Subcutaneous abdominal adipose tissue (tissue), 5 donors: Measurements from ENCODE around the gene FGR.

Experiments
- H3K27ac ChIP-seq: one replicate; pipeline ENCODE4 v1.7.0; 2013; ENCODE audit warnings: low read depth, mild to moderate bottlenecking, inconsistent platforms, low read length, moderate library complexity
- H3K27me3 ChIP-seq, 5 donors: one replicate each; pipeline ENCODE4 v1.7.0; 2013; ENCODE audit warnings: low read length in 5 of 5, inconsistent platforms in 1 of 5; ENCODE audit not compliant: control insufficient read depth in 5 of 5, insufficient read depth in 4 of 5
- H3K36me3 ChIP-seq, 5 donors: one replicate each; pipeline ENCODE4 v1.7.0; 2013; ENCODE audit warnings: low read length in 5 of 5; ENCODE audit not compliant: control insufficient read depth in 5 of 5, insufficient read depth in 5 of 5
- H3K4me1 ChIP-seq, 5 donors: one replicate each; pipeline ENCODE4 v1.7.0; 2013; ENCODE audit warnings: low read length in 5 of 5, mild to moderate bottlenecking in 3 of 5, moderate library complexity in 1 of 5; ENCODE audit not compliant: control insufficient read depth in 5 of 5, insufficient read depth in 5 of 5
- H3K4me3 ChIP-seq, 5 donors: one replicate each; pipeline ENCODE4 v1.7.0; 2013; ENCODE audit warnings: low read length in 5 of 5, low read depth in 1 of 5
- H3K9ac ChIP-seq, 5 donors: one replicate each; pipeline ENCODE4 v1.7.0; 2013; ENCODE audit warnings: low read length in 5 of 5, mild to moderate bottlenecking in 4 of 5, moderate library complexity in 3 of 5
- H3K9me3 ChIP-seq, 5 donors: one replicate each; pipeline ENCODE4 v1.7.0; 2013; ENCODE audit warnings: low read length in 5 of 5; ENCODE audit not compliant: control insufficient read depth in 5 of 5
- donor health status: healthy.
- donor health status: healthy.
- donor health status: healthy.
- donor health status: healthy.
- donor health status: healthy.

Gene FGR

GRCh38 chr1:27668808-27669723 is 34.1 kb upstream of the FGR start:
- Histone ChIP-seq H3K4me3 (peak overlapping the region; percentile 65 to 77 (median 70)), H3K9ac (peak overlapping the region in 4 of 5 donors; percentile 5 to 70 (median 38)), H3K9me3 (no peaks in the 10 kb centered on the region), H3K4me1 (peaks cover 10 to 42% (median 31%) of the 10 kb centered on the region in 5 donors), H3K36me3 (peaks cover 0 to 11% (median 7%) of the 10 kb centered on the region in 5 donors), H3K27ac (no peak overlapping the region), H3K27me3 (no peaks in the 10 kb centered on the region)

- H3K9me3 ChIP-seq = no peaks in the 10 kb centered on the region
- peaks cover 0 to 11% (median 7%) of the 10 kb centered on the region in 5 donors for H3K36me3 ChIP-seq
- no peak overlapping the region for H3K27ac ChIP-seq
- H3K4me3 ChIP-seq = no peak overlapping the region
- H3K9ac ChIP-seq = no peak overlapping the region
- H3K4me1 ChIP-seq = peaks cover 11 to 42% (median 31%) of the 10 kb centered on the region in 5 donors
- H3K27me3 ChIP-seq = no peaks in the 10 kb centered on the region
These were observed 33.3 kb upstream of the FGR start for GRCh38 chr1:27668121-27668807.

GRCh38 chr1:27666791-27667254 is 31.8 kb upstream of the FGR start:
- peaks cover 0 to 11% (median 7%) of the 10 kb centered on the region in 5 donors for H3K36me3 ChIP-seq
- H3K4me1 ChIP-seq = peaks cover 11 to 41% (median 28%) of the 10 kb centered on the region in 5 donors
- no peak overlapping the region for H3K27ac ChIP-seq
- H3K9ac ChIP-seq = peak overlapping the region in 1 of 5 donors; percentile 30
- H3K9me3 ChIP-seq = no peaks in the 10 kb centered on the region
- H3K4me3 ChIP-seq = no peak overlapping the region
- no peaks in the 10 kb centered on the region for H3K27me3 ChIP-seq

- Histone ChIP-seq H3K4me1 (peaks cover 10 to 36% (median 24%) of the 10 kb centered on the region in 5 donors), H3K4me3 (no peak overlapping the region)
These were observed 31.3 kb upstream of the FGR start for GRCh38 chr1:27666294-27666693.

GRCh38 chr1:27665016-27665651 is 30.1 kb upstream of the FGR start:
- H3K27ac ChIP-seq = no peak overlapping the region
- no peaks in the 10 kb centered on the region for H3K27me3 ChIP-seq
- H3K36me3 ChIP-seq = peaks cover 0 to 11% (median 7%) of the 10 kb centered on the region in 5 donors
- no peak overlapping the region for H3K4me3 ChIP-seq
- H3K9ac ChIP-seq = no peak overlapping the region
- H3K9me3 ChIP-seq = no peaks in the 10 kb centered on the region
- H3K4me1 ChIP-seq = peaks cover 10 to 32% (median 23%) of the 10 kb centered on the region in 5 donors

More at GRCh38 chr1:27666294-27666693, 31.3 kb upstream of the FGR start:
- H3K36me3 ChIP-seq = peaks cover 0 to 11% (median 7%) of the 10 kb centered on the region in 5 donors
- H3K27me3 ChIP-seq = no peaks in the 10 kb centered on the region
- no peak overlapping the region for H3K9ac ChIP-seq
- H3K9me3 ChIP-seq = no peaks in the 10 kb centered on the region
- H3K27ac ChIP-seq = no peak overlapping the region

- no peak overlapping the region for H3K4me3 ChIP-seq
- no peaks in the 10 kb centered on the region for H3K27me3 ChIP-seq
- H3K9me3 ChIP-seq = no peaks in the 10 kb centered on the region
- H3K36me3 ChIP-seq = peaks cover 0 to 11% (median 7%) of the 10 kb centered on the region in 5 donors
- no peak overlapping the region for H3K27ac ChIP-seq
- H3K9ac ChIP-seq = no peak overlapping the region
- peaks cover 7 to 30% (median 21%) of the 10 kb centered on the region in 5 donors for H3K4me1 ChIP-seq
These were observed 29.3 kb upstream of the FGR start for GRCh38 chr1:27664291-27664690.

- H3K4me1 ChIP-seq = peaks cover 6 to 32% (median 21%) of the 10 kb centered on the region in 5 donors
These were observed 27.9 kb upstream of the FGR start for GRCh38 chr1:27662707-27663393.

GRCh38 chr1:27662261-27662660 is 27.3 kb upstream of the FGR start:
- Histone ChIP-seq H3K27ac (no peak overlapping the region), H3K4me1 (peaks cover 6 to 32% (median 21%) of the 10 kb centered on the region in 5 donors), H3K27me3 (no peaks in the 10 kb centered on the region), H3K9me3 (no peaks in the 10 kb centered on the region), H3K9ac (no peak overlapping the region), H3K4me3 (no peak overlapping the region), H3K36me3 (peaks cover 0 to 11% (median 5%) of the 10 kb centered on the region in 5 donors)

More at GRCh38 chr1:27662707-27663393, 27.9 kb upstream of the FGR start:
- H3K36me3 ChIP-seq = peaks cover 0 to 11% (median 5%) of the 10 kb centered on the region in 5 donors
- no peaks in the 10 kb centered on the region for H3K27me3 ChIP-seq
- no peak overlapping the region for H3K27ac ChIP-seq
- H3K9me3 ChIP-seq = no peaks in the 10 kb centered on the region
- no peak overlapping the region for H3K4me3 ChIP-seq
- peak overlapping the region in 1 of 5 donors; percentile 12 for H3K9ac ChIP-seq

GRCh38 chr1:27661412-27662075 is 26.6 kb upstream of the FGR start:
- H3K4me1 ChIP-seq = peaks cover 6 to 34% (median 21%) of the 10 kb centered on the region in 5 donors
- H3K9me3 ChIP-seq = no peaks in the 10 kb centered on the region
- H3K9ac ChIP-seq = no peak overlapping the region
- H3K4me3 ChIP-seq = no peak overlapping the region
- no peak overlapping the region for H3K27ac ChIP-seq
- H3K27me3 ChIP-seq = no peaks in the 10 kb centered on the region
- H3K36me3 ChIP-seq = peaks cover 0 to 8% (median under 1%) of the 10 kb centered on the region in 5 donors
